HepG2 (cell line): ENCODE data around the gene RANBP3. TPM values are rescaled to one million over a fixed set of nuclear protein-coding genes. Genes with fewer than 3 reads are reported as not detected.

ENCODE experiments used
- CREB1 ChIP-seq, 2 experiments: fragments of 450-650 bp in 1 of 2; IDR thresholded peaks; 2 replicates each; pipeline ENCODE4 v1.6.1; 2016 to 2017; ENCODE audit warnings: control low read depth in 1 of 2, mild to moderate bottlenecking in 1 of 2, missing compliant biosample characterization in 1 of 2, missing genetic modification characterization in 1 of 2
- DR1 ChIP-seq: sonication (generic); formaldehyde crosslinking; IDR thresholded peaks from 2 replicates; pipeline ENCODE4 v1.8.0; 2021; ENCODE audit warnings: mild to moderate bottlenecking, missing genetic modification reagents, inconsistent platforms
- GMEB2 ChIP-seq: IDR thresholded peaks from 2 replicates; pipeline ENCODE4 v1.6.1; 2016; ENCODE audit warnings: missing biosample characterization, missing genetic modification reagents, low read depth
- JARID2 ChIP-seq: sonication (generic); formaldehyde crosslinking; IDR thresholded peaks from 2 replicates; pipeline ENCODE4 v1.8.1; 2023; ENCODE audit warnings: missing genetic modification reagents, inconsistent platforms; ENCODE audit not compliant: insufficient replicate concordance
- MBNL3 ChIP-seq: fragments of 250-450 bp; sonication (Bioruptor Pico); conservative IDR thresholded peaks from 2 replicates; pipeline ENCODE4 v1.8.0; 2022; ENCODE audit warnings: mild to moderate bottlenecking, inconsistent platforms
- MTF2 ChIP-seq: sonication (generic); formaldehyde crosslinking; IDR thresholded peaks from 2 replicates; pipeline ENCODE4 v1.5.0; 2020; ENCODE audit warnings: missing genetic modification reagents, borderline replicate concordance
- PAWR ChIP-seq: sonication (generic); formaldehyde crosslinking; IDR thresholded peaks from 2 replicates; pipeline ENCODE4 v1.4.0; 2020; ENCODE audit warnings: missing genetic modification reagents, mild to moderate bottlenecking, borderline replicate concordance
- PRDM10 ChIP-seq: sonication (generic); formaldehyde crosslinking; IDR thresholded peaks from 2 replicates; pipeline ENCODE4 v1.4.0; 2020; ENCODE audit warnings: low read depth, missing genetic modification reagents
- TEAD3 ChIP-seq: optimal IDR thresholded peaks from 2 replicates; pipeline ENCODE3; 2016; ENCODE audit warnings: borderline replicate concordance
- U2AF1 ChIP-seq: fragments of 200-400 bp; formaldehyde crosslinking; optimal IDR thresholded peaks from 2 replicates; pipeline ENCODE3; 2017; ENCODE audit warnings: mild to moderate bottlenecking, low read depth, low read length
- ZBTB7B ChIP-seq: sonication (generic); formaldehyde crosslinking; IDR thresholded peaks from 2 replicates; pipeline ENCODE4 v1.4.0; 2020; ENCODE audit warnings: missing genetic modification reagents
- ZFP36 ChIP-seq: fragments of 150-350 bp; IDR thresholded peaks from 2 replicates; pipeline ENCODE4 v1.6.1; 2018; ENCODE audit warnings: borderline replicate concordance, low read length, low read depth; ENCODE audit not compliant: partially characterized antibody
- ZNF207 ChIP-seq: fragments of 450-650 bp; IDR thresholded peaks from 2 replicates; pipeline ENCODE4 v1.6.1; 2016; ENCODE audit warnings: antibody characterized with exemption, borderline replicate concordance
- ZNF331 ChIP-seq: sonication (generic); formaldehyde crosslinking; IDR thresholded peaks from 2 replicates; pipeline ENCODE4 v1.4.0; 2020; ENCODE audit warnings: missing genetic modification reagents
- ZNF530 ChIP-seq: sonication (generic); formaldehyde crosslinking; IDR thresholded peaks from 2 replicates; pipeline ENCODE4 v1.5.0; 2020; ENCODE audit warnings: low read depth, mild to moderate bottlenecking, missing genetic modification reagents
- ZNF598 ChIP-seq: sonication (generic); formaldehyde crosslinking; IDR thresholded peaks from 2 replicates; pipeline ENCODE4 v1.5.1; 2020; ENCODE audit warnings: mild to moderate bottlenecking, missing genetic modification reagents, borderline replicate concordance
- polyA plus RNA-seq, 8 experiments: library from polyadenylated mRNA; depleted of rRNA in 3 of 8; stranded (reverse) in 7 of 8; unstranded in 1 of 8; fragments of >200 nt; fragmentation: Illumina TruSeq in 4 of 8; extraction: Trizol in 4 of 8; gene quantifications; 2 replicates each; pipeline versions ENCODE4 v1.2.1 to v1.2.3, GENCODE V29; 2011 to 2016; ENCODE audit warnings: low read depth in 4 of 8, missing spikeins in 1 of 8, mixed read lengths in 1 of 8; ENCODE audit not compliant: insufficient read depth in 1 of 8
- total RNA-seq, 5 experiments: library from RNA; depleted of rRNA; stranded (reverse); fragments of >200 nt; fragmentation: Illumina TruSeq; extraction: Trizol; gene quantifications; 2 replicates each; pipeline ENCODE4 v1.2.3, GENCODE V29; 2016; ENCODE audit warnings: low read depth in 1 of 5
- TF ChIP-seq, protein P1 (sequence below): sonication (generic); formaldehyde crosslinking; IDR thresholded peaks from 2 replicates; pipeline ENCODE4 v1.4.0; 2020; ENCODE audit warnings: missing genetic modification reagents
- TF ChIP-seq, protein P2 (sequence below): IDR thresholded peaks from 2 replicates; pipeline ENCODE4 v1.6.1; 2016; ENCODE audit warnings: control low read depth

The RANBP3 gene
- total and polyA plus RNA-seq, 2 of the 13 experiments (the other 11 are each of a cell fraction or from before 2014, with no cell fraction given): 39.5 to 149 TPM

- TF ChIP-seq JARID2 (CRISPR knock-in tag) (peak; percentile 62), ZFP36 (no peak), ZNF331 (CRISPR knock-in tag) (peak; percentile 84), PRDM10 (CRISPR knock-in tag) (peak; percentile 40; the same call in 1 of the 2 replicates), DR1 (CRISPR knock-in tag) (peak; percentile 55; the same call in 1 of the 2 replicates), MBNL3 (CRISPR knock-in tag) (no peak), GMEB2 (no peak), U2AF1 (no peak), ZNF598 (CRISPR knock-in tag) (0 out of 2 replicates have a peak, but pooled peaks have one; percentile 62), ZNF530 (no peak), PAWR (CRISPR knock-in tag) (no peak), MTF2 (CRISPR knock-in tag) (no peak), CREB1 (IDR thresholded peaks at IDR 0.05) (peak; percentile 69), CREB1 (CRISPR knock-in tag; IDR thresholded peaks at IDR 0.05) (peak; percentile 64), TEAD3 (no peak), ZBTB7B (no peak; the same call in 1 of the 2 replicates), ZNF207 (no peak)
- TF ChIP-seq, protein P1, sequence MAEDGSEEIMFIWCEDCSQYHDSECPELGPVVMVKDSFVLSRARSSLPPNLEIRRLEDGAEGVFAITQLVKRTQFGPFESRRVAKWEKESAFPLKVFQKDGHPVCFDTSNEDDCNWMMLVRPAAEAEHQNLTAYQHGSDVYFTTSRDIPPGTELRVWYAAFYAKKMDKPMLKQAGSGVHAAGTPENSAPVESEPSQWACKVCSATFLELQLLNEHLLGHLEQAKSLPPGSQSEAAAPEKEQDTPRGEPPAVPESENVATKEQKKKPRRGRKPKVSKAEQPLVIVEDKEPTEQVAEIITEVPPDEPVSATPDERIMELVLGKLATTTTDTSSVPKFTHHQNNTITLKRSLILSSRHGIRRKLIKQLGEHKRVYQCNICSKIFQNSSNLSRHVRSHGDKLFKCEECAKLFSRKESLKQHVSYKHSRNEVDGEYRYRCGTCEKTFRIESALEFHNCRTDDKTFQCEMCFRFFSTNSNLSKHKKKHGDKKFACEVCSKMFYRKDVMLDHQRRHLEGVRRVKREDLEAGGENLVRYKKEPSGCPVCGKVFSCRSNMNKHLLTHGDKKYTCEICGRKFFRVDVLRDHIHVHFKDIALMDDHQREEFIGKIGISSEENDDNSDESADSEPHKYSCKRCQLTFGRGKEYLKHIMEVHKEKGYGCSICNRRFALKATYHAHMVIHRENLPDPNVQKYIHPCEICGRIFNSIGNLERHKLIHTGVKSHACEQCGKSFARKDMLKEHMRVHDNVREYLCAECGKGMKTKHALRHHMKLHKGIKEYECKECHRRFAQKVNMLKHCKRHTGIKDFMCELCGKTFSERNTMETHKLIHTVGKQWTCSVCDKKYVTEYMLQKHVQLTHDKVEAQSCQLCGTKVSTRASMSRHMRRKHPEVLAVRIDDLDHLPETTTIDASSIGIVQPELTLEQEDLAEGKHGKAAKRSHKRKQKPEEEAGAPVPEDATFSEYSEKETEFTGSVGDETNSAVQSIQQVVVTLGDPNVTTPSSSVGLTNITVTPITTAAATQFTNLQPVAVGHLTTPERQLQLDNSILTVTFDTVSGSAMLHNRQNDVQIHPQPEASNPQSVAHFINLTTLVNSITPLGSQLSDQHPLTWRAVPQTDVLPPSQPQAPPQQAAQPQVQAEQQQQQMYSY (CRISPR knock-in tag): no peak
- TF ChIP-seq, protein P2, sequence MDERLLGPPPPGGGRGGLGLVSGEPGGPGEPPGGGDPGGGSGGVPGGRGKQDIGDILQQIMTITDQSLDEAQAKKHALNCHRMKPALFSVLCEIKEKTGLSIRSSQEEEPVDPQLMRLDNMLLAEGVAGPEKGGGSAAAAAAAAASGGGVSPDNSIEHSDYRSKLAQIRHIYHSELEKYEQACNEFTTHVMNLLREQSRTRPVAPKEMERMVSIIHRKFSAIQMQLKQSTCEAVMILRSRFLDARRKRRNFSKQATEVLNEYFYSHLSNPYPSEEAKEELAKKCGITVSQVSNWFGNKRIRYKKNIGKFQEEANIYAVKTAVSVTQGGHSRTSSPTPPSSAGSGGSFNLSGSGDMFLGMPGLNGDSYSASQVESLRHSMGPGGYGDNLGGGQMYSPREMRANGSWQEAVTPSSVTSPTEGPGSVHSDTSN (CRISPR knock-in tag): no peak
These were observed 74.2 kb downstream of the RANBP3 start, which contains the start of gene NDUFA11 (continued) for GRCh38 chr19:5903624-5904351.
